GM21786 (cell line): Measurements from ENCODE around the gene MYO1A.
A peak's percentile ranks its signal among the peaks of the same experiment; 100 is the strongest.

Experiments
- ATAC-seq: cut with Tn5 transposase; IDR thresholded peaks from one replicate; pipeline ENCODE4 v1.9.1; 2021; ENCODE audit not compliant: unreplicated experiment

The MYO1A gene

GRCh38 chr12:57049890-57050289 is at the start of gene MYO1A:
Gene MYO1A (minus strand): TSS chr12:57050129. CDS start chr12:57048323, 1,806 bp downstream.
- no peak for ATAC-seq

- ATAC-seq, result no peak
Observed at GRCh38 chr12:57099047-57099714, 49.3 kb upstream of the MYO1A start.

- no peak for ATAC-seq
Observed at GRCh38 chr12:57098546-57098945, 48.6 kb upstream of the MYO1A start.

GRCh38 chr12:57097554-57097835 is 47.6 kb upstream of the MYO1A start:
- ATAC-seq, result no peak

- no peak for ATAC-seq
Observed at GRCh38 chr12:57096748-57097553, 47.0 kb upstream of the MYO1A start.

DNA sequence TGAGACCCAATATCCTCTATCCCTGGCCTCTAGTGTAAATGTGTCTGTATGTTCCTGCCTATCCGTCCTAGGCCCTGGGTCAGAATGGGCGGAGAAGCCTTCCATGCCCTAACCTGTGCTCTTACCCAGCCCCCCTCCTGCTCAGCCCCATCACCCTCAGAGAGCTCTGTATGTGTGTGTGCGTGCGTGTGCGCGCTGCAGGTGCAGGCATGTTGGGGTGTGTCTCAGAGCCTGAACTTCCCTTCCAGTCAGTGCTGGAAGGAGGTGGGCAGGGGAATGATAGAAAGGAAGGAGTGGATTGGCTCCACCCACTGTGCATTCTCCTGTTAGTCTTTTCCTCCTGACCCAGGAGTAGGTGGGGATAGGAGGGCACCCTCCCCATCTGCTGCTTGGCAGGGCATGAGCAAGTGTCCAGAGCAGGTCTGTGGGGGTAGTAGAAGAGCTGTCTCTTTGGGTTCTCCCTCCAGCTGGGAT is 46.2 kb upstream of the MYO1A start:
- no peak for ATAC-seq

DNA sequence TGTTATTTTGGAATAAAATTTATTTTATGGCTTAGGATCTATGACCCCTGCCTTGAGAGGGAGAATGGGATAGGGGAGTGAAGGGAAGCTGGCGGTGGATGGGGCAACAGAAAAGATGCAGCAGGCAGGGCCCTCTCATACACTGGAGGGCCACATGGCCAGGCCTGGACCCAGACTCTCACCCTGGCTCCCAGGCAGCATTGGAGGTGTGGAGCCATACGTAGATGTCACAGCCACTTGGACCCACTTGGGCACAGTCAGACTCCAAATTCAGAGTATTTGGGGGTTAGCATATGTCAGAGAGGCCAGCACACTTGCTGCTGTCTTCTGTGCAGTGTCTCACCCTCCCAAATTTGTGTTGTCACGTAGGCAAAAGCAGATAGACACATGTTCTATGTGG is 45.5 kb upstream of the MYO1A start:
- no peak for ATAC-seq

DNA sequence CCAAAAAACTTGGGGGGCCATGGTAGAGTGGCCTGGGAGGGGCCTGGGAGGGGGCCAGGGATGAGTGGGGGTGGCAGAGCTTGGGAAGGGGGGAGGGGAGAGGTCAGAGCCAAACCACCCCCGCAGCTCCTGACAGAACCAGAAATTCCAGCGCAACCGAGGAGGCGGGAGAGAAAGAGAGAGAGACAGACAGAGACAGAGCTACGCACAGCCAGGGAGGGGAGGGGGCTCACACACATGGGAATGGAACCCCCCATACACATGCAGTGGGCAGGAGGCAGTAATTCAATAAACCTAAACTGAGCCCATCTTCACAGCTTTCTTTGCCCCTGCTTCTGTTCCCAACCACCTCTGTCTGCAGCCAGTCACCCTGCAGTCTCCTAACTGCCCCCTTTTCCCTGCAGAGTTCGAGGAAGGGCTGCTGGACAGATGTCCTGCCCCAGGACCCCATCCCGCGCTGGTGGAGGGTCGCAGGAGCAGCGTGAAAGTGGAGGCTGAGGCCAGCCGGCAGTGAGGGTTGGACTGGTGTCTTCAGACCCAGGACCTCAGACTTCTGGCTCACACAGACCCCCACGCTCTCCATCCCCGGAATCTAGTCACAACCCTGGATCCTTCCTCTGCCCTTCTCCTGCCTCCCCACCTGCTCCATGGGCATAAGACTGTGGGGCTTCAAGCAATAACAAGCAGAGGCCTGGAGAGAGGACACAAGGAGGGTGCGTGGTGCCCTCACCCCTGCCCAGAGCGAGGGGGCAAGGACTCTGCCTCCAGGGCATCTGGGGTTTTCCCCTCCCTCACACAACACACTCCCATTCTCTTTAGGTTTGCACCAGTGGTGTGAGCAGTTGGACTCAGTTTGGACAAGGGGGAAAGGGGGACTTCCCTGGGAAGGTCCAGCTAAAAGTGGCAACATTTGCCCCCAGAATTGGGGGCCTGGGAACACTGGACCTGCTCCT is 44.6 kb upstream of the MYO1A start:
- ATAC-seq, result no peak

DNA sequence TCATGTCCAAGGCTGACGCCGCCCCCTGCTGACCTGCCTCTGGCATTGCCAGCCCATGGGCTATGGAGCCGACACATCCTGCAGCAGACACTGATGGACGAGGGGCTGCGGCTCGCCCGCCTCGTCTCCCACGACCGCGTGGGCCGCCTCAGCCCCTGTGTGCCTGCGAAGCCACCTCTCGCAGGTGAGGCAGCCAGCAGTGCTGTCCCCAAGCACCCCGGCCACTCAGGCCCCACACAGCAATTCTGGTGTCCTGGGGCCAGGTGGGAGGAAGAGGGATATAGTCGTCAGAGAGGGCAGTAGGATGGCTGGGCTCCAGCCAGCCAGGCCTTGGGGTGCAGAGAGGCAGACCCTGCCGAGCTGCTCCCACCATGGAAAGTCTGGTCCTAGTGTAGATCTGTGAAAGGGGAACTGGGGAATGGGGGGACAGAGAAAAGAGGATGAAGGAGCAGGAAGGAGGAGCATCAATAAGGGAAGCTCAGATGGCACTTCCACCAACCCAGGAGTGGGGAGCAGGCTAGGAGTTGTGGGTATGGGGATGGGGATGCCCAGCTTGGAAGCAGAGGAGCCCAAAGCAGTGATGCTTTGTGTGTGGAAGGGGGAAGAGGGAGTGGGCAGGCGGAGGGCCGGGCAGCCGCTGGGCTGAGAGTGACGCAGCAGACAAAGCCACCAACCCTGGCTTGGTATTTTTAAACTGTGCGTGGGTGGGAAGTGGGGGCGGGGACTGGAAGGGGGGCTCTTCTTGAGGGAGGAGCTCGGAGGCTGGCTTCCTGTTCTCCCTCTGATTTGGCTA is 43.7 kb upstream of the MYO1A start:
- peak; percentile 32 for ATAC-seq

- no peak for ATAC-seq
Observed at GRCh38 chr12:57092876-57093414, 43.0 kb upstream of the MYO1A start.

- ATAC-seq, result no peak
Observed at GRCh38 chr12:57092529-57092862, 42.6 kb upstream of the MYO1A start.

GRCh38 chr12:57091638-57092528 is 42.0 kb upstream of the MYO1A start:
- ATAC-seq, result no peak

GRCh38 chr12:57090924-57091637 is 41.2 kb upstream of the MYO1A start:
- no peak for ATAC-seq

- no peak for ATAC-seq
Observed at GRCh38 chr12:57090490-57090889, 40.6 kb upstream of the MYO1A start.

GRCh38 chr12:57089271-57090245 is 39.6 kb upstream of the MYO1A start:
- no peak for ATAC-seq

- peak; percentile 59 for ATAC-seq
Observed at GRCh38 chr12:57088354-57089270, 38.7 kb upstream of the MYO1A start, which contains the start of gene NAB2. Gene NAB2 (plus strand): TSS chr12:57089114. CDS start chr12:57089272, 158 bp downstream.
